Activated naive CD4-positive, alpha-beta T cell treated with Interleukin-2 at 50 U/mL for 16 hours (primary cell): ENCODE data around the gene ZNF487.
"Not testable (repeated sequence)": the region's sequence is repeated elsewhere in the genome, so short reads cannot be mapped to it uniquely, and the experiment has no call there.

Experiments
- DNase-seq: peaks from one replicate; pipeline ENCODE4 v3.0.0-alpha.2; 2020

ZNF487 gene

DNA sequence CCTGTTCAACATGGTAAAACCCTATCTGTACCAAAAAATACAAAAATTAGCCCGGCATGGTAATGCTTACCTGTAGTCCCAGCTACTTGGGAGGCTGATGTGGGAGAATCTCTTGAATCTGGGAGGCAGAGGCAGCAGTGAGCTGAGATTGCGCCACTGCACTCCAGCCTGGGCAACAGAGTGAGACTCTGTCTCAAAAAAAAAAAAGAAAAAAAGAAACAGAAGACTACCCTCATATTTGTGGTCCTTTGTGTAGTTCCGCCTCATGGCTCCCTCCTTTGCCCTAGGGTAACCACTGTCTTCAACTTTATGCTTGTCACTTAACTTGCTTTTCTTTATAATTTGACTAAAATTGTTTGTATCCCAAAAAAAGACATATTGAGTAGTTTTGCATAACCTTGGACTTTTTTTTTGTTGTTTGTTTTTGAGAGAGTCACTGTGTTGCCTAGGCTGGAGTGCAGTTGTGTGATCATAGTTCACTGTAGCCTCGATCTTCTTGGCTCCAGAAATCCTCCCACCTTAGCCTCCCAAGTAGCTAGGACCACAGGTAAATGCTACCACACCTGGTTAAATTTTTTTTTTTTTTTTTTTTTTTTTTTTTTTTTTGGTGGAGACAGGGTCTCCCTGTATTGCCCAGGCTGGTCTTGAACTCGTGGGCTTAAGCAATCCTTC, 3.7 kb downstream of the ZNF487 start:
- no peak for DNase-seq

DNA sequence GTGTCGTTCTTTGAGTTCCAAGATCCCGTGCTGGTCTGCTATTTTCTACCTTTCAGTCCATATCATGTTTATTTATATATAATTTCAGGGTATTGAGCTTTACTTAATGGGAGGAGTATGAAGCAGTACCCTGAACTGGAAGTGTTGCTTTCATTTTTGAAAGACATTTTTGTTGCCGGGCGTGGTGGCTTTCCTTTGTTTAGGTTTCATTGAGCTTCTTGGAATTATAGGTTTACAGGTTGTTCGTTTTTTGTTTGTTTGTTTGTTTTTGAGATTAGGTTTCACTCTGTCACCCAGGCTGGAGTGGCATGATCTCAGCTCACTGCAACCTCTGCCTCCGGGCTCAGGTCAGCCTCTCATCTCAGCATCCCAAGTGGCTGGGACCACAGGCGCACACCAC, 7.4 kb downstream of the ZNF487 start:
- DNase-seq = no peak

GRCh38 chr10:43444897-43445466, 8.1 kb downstream of the ZNF487 start:
- DNase-seq = no peak

DNA sequence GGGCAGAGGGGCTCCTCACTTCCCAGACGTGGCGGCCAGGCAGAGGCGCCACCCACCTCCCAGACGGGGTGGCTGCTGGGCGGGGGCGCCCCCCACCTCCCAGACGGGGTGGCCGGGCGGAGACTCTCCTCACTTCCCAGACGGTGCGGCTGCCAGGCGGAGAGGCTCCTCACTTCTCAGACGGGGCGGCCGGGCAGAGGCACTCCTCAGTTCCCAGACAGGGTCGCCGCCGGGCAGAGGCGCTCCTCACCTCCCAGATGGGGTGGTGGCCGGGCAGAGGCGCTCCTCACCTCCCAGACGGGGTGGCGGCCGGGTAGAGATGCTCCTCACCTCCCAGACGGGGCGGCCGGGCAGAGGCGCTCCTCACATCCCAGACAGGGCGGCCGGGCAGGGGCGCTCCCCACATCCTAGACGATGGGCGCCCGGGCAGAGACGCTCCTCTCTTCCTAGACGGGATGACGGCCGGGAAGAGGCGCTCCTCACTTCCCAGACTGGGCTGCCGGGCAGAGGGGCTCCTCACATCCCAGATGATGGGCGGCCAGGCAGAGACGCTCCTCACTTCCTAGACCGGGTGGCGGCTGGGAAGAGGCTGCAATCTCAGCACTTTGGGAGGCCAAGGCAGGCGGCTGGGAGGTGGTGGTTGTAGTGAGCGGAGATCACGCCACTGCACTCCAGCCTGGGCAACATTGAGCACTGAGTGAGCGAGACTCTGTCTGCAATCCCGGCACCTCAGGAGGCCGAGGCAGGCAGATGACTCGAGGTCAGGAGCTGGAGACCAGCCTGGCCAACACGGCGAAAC, 9.5 kb downstream of the ZNF487 start:
- not testable (repeated sequence) for DNase-seq

GRCh38 chr10:43448742-43449141, 11.8 kb downstream of the ZNF487 start:
- no peak for DNase-seq

- DNase-seq = no peak
Measured at GRCh38 chr10:43452356-43452914, 15.5 kb downstream of the ZNF487 start.

- DNase-seq = no peak
Measured at GRCh38 chr10:43453266-43453831, 16.4 kb downstream of the ZNF487 start.

- DNase-seq = not testable (repeated sequence)
Measured at GRCh38 chr10:43454025-43454424, 17.1 kb downstream of the ZNF487 start.

GRCh38 chr10:43456561-43456960, 19.6 kb downstream of the ZNF487 start:
- DNase-seq = not testable (repeated sequence)

DNA sequence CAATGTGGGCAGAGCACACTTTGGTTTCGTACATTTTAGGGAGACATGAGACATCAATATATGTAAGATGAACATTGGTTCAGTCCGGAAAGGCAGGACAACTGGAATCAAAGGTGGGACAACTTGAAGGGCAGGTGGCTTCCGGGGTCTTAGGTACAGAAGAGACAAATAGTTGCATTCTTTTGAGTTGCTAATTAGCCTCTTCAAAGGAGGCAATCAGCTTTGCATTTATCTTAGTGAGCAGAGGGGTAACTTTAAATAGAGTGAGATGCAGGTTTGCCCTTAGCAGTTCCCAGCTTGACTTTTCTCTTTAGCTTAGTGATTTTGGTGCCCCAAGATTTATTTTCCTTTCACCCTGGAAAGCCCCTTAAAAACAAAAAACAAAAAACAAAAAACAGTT, 21.3 kb downstream of the ZNF487 start:
- no peak for DNase-seq

DNA sequence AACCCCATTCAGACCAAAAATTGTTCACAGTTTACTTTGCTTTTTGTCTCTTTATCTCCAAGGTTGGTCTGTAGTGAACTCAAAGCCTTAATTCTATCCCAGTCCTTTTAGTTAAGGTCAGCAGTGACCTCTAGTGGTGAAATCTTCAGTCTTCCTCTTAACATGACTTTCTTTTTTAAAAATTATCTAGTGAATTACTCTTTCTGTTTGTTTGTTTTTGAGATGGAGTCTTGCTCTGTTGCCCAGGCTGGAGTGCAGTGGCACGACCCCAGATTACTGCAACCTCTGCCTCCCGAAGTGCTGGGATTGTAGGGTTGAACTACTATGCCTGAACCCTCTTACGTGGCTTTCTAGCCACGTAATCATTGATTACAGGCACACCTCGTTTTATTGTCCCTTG, 25.0 kb downstream of the ZNF487 start:
- DNase-seq = no peak

- not testable (repeated sequence) for DNase-seq
Measured at GRCh38 chr10:43465086-43465735, 28.3 kb downstream of the ZNF487 start.

DNA sequence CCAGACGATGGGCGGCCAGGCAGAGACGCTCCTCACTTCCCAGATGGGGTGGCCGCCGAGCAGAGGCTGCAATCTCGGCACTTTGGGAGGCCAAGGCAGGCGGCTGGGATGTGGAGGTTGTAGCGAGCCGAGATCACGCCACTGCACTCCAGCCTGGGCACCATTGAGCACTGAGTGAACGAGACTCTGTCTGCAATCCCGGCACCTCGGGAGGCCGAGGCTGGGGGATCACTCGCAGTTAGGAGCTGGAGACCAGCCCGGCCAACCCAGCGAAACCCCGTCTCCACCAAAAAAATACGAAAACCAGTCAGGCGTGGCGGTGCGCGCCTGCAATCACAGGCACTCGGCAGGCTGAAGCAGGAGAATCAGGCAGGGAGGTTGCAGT, 28.8 kb downstream of the ZNF487 start:
- not testable (repeated sequence) for DNase-seq

GRCh38 chr10:43471146-43471545, 34.2 kb downstream of the ZNF487 start:
- DNase-seq = no peak

- DNase-seq = no peak
Measured at GRCh38 chr10:43471935-43472720, 35.2 kb downstream of the ZNF487 start.

DNA sequence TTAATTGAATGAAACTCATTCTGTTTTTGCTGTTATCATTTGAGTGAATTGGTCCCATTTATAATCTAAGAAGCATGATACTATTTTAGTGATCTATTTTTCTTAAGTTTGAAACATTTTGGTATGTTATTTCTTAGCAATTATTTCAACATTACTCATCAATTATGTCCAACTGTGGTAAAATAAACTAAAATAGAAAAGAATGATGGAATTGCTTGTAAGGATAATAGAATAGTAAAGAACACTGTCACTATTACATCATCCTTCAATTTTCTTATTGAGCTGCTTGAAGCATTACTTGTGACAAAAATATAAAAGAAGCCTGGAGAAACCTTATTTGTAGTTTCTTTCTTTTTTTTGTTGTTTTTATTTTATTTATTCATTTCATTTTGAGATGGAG, 42.4 kb downstream of the ZNF487 start:
- no peak for DNase-seq

DNA sequence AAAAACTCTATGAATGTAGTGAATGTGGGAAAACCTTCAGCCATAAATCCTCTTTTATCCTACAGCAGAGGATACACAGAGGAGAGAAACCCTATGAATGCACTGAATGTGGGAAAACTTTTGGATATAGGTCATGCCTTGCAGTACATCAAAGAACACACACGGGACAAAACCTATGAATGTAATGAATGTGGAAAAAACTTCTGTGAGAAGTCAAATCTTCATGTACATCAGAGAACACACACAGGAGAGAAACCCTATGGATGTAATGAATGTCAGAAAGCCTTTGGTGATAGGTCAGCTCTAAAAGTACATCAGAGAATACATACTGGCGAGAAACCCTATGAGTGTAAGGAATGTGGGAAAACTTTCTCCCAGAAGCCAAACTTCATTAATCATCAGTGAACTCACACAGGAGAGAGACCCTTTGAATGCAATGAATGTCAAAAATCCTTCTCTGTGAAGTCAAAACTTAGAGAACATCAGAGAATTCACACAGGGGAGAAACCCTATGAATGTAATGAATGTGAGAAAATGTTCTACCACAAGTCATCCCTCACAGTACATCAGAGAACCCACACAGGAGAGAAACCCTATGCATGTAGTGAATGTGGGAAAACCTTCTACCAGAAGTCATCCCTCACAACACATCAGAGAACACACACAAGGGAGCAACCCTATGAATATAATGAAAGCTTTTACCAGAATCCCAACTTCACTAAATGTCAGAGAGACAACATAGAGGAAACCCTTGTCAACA, 45.6 kb downstream of the ZNF487 start:
- no peak for DNase-seq

- DNase-seq = no peak
Measured at GRCh38 chr10:43491855-43492254, 54.9 kb downstream of the ZNF487 start.

DNA sequence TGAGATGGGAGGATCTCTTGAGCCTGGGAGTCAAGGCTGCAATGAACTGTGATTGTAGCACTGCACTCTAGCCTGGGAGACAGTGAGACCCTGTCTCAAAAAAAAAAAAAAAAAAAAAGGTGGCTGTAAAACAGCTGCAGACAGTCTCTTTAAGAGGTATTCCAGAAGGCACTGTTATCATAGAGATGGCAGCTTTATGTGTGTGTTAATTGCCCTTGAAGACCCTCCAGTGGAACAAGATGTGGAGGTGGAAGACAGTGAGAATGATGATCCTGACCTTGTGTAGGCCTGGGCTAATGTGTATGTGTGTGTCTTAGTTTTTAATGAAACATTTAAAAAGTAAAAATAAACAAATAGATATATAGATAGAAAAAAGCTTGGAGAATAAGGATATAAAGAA, 66.0 kb downstream of the ZNF487 start:
- no peak for DNase-seq

DNA sequence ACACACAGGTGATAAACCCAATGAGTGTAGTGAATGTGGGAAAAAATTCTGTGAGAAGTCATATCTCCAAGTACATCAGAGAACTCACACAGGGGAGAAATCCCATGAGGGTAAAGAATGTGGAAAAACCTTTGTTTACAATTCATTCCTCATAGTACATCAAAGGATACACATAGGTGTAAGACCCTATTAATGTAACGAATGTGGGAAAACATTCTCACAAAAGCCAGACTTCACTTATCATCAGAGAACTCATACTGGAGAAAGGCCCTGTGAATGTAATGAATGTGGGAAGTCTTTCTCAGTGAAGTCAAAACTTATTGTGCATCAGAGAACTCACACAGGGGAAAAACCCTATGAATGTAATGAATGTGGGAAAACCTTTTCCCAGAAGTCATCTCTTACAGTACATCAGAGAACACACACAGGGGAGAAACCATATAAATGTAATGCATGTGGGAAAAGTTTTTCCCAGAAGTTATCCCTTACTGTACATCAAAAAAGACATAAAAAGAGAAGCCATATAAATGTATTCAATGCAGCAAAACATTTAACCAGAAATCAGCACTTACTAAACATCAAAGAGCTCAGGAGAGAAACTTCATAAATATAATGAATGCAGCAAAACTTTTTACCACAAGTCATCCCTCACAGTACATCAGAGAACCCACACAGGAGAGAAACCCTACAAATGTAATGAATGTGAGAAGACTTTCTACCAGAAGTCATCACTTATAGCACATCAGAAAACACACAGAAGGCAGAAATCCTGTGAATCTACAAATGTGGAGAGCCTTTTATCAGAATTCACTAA, 87.7 kb downstream of the ZNF487 start:
- no peak for DNase-seq
